ENCODE data around the gene SULT1A2.
"Not testable (repeated sequence)": the region's sequence is repeated elsewhere in the genome, so short reads cannot be mapped to it uniquely, and the experiment has no call there.

The SULT1A2 gene

DNA sequence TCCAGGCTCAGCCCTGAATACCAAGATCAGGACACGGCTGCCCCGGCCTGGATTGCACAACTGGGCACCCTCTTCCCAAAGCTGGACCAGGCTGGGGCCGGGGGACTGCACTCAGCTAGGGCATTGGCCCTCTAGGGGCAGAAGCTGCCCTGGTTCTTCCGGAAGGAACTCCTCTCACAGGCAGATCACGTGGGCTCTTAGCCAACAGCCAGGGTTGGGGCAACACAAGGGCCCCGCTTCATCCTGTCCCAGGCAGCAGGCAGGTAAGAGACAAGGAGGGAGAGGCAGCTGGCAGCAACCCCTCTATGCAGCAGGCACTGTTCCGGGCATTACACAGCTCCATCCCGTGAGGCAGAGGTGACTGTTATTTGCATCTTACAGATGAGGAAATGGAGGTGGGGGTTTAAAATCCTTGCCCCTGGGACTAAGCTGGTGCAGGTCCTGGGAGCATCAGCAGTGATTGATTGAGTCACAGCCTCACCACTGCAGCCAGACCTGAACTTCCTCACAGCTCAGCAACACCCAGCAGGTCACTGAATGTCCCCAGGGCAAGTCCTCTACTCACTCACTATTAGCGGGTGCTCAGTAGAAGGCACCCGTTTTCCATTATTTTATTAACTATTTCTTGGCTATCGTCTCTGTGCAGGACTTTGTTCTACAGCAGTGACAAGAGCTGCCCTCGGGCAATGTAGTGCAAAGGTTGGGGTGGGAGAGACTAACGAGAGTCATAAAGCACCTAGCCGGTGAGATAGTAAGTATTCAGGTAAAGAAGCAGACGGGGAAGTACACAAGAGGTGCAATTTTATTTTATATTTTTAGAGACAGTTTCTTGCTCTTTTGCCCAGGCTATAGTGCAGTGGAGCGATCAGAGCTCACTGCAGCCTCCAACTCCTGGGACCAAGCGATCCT lies 2.8 kb upstream of the SULT1A2 start:
- H3K27me3 ChIP-seq (replicated peaks; ENCODE audit: control insufficient read depth, insufficient read depth, low read length) = peaks cover 18% of the 10 kb centered on the region
- DNase-seq (ENCODE audit: low read depth); H3K4me3 ChIP-seq (ENCODE audit: low read length); H3K4me1 ChIP-seq (ENCODE audit: control insufficient read depth, insufficient read depth, low read length); H3K36me3 ChIP-seq (ENCODE audit: control insufficient read depth, insufficient read depth, low read length, severe bottlenecking); H3K9ac ChIP-seq (ENCODE audit: low read length); H3K9me3 ChIP-seq (ENCODE audit: control insufficient read depth, low read length): not testable (repeated sequence)

DNA sequence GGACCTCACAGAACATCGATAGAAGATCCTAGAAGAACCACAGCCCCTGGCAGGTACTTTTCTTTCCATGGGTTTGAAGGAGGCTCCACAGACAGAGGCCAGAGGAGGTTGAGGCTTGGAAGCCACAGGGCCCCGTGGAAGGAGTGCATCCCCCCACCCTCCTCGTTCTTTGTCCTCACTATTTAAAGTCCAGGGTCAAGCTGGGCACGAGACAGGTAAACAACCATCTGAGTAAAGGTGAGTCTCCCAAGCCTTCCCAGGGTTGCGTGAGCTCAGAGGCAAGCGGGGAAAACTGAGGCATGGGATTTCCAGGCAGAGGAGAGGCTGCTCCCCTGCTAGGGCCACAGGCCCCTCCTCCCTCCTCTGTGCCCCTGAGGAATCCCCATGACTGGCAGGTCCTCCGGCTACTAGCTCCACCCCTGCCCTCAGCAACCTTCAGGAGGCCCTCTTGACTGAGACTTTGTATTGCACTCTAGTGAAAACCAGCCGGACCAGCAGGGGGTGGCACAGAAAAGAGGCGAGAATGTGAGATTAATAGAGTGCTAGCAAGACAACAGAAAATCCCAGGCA lies 927 bp upstream of the SULT1A2 start:
- peaks cover 12% of the 10 kb centered on the region for H3K27me3 ChIP-seq (replicated peaks; ENCODE audit: control insufficient read depth, insufficient read depth, low read length)
- no peak overlapping the region for H3K9ac ChIP-seq (ENCODE audit: low read length)
- no peaks in the 10 kb centered on the region for H3K36me3 ChIP-seq (ENCODE audit: control insufficient read depth, insufficient read depth, low read length, severe bottlenecking)
- H3K9me3 ChIP-seq (ENCODE audit: control insufficient read depth, low read length) = no peaks in the 10 kb centered on the region
- H3K4me1 ChIP-seq (ENCODE audit: control insufficient read depth, insufficient read depth, low read length) = peaks cover 4% of the 10 kb centered on the region
- no peak overlapping the region for H3K4me3 ChIP-seq (ENCODE audit: low read length)
- DNase-seq (ENCODE audit: low read depth) = no peak

DNA sequence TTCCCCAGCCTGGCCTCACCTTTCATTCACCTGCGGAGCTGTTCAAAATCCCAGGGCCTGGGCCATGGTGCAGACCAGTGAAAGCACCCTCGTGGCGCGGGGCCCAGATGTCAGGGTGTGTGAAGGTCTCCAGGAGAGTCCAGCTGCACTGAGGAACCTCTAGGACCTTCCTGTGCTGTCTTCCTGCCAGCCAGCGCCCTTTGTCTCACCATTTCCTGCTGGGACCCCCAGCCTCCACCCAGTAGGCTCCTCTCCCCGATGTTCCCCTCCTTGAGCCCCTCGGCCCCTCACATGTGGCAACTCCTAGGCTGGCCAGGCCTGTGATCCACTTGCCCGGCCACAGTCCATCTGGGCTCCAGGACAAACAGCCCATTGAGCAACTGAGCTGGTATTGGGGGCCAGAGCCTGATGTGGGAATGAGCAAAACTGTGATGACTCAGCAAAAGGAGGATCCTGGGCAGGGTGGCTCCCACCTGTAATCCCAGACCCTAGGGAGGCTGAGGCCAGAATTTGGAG lies 677 bp downstream of the SULT1A2 start:
- DNase-seq (ENCODE audit: low read depth) = no peak
- Histone ChIP-seq H3K4me3 (ENCODE audit: low read length) (no peak overlapping the region), H3K9me3 (ENCODE audit: control insufficient read depth, low read length) (no peaks in the 10 kb centered on the region)

DNA sequence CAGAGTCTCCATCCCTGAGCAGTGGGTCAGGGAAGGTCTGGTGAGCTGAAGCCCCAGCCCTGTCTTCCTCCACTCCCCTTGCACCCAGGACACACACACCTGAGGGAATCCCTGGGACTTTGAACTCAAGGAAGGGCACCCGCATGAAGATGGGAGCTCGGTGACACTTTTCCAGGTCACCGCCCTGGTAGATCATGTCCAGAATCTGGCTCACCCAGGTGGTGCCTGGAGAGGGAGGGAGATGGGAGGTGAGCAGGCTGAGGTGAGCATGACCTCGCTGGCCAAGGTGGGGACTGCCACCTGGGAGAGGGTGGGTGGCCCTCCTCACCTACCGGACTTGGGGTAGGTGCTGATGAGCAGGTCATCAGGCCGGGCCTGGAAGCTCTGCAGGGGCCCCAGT lies 1.4 kb downstream of the SULT1A2 start:
- H3K9me3 ChIP-seq (ENCODE audit: control insufficient read depth, low read length); H3K9ac ChIP-seq (ENCODE audit: low read length); DNase-seq (ENCODE audit: low read depth); H3K4me1 ChIP-seq (ENCODE audit: control insufficient read depth, insufficient read depth, low read length); H3K4me3 ChIP-seq (ENCODE audit: low read length): not testable (repeated sequence)
- Histone ChIP-seq H3K27me3 (replicated peaks; ENCODE audit: control insufficient read depth, insufficient read depth, low read length) (peaks cover 12% of the 10 kb centered on the region), H3K36me3 (ENCODE audit: control insufficient read depth, insufficient read depth, low read length, severe bottlenecking) (peaks cover 12% of the 10 kb centered on the region)

More for the DNA sequence above, 677 bp downstream of the SULT1A2 start:
- Histone ChIP-seq H3K36me3 (ENCODE audit: control insufficient read depth, insufficient read depth, low read length, severe bottlenecking) (peaks cover 5% of the 10 kb centered on the region), H3K27me3 (replicated peaks; ENCODE audit: control insufficient read depth, insufficient read depth, low read length) (peaks cover 12% of the 10 kb centered on the region), H3K9ac (ENCODE audit: low read length) (no peak overlapping the region), H3K4me1 (ENCODE audit: control insufficient read depth, insufficient read depth, low read length) (peaks cover 4% of the 10 kb centered on the region)

DNA sequence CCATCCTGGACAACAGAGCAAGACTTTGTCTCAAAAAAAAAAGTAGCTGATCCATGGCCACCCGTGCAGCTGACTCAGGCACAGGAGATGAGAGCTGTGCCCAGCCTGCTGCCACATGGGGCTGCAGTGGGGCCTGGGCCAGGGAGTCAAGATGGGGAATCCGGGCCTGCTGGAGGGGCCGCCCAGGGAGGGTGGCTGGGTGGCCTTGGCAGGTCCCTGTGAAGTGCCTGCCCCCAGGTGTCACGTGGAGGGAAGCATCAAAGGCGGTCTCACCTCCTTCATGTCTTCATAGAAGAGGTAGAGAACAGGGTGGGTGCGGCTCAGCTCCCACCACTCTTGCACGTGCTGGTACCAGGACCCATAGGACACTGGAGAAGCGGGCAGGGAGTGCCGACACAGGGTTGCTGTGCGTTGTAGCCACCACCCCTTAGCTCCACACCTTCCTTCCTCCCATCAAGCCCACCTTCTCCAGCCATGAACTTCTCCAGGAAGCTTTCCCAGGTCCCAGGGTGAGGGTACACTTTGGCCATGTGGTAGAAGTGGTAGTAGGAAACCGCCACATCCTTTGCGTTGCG lies 3.8 kb downstream of the SULT1A2 start:
- no peak for DNase-seq (ENCODE audit: low read depth)
- H3K9me3 ChIP-seq (ENCODE audit: control insufficient read depth, low read length) = no peaks in the 10 kb centered on the region
- no peak overlapping the region for H3K4me3 ChIP-seq (ENCODE audit: low read length)
- H3K27me3 ChIP-seq (replicated peaks; ENCODE audit: control insufficient read depth, insufficient read depth, low read length) = peaks cover 10% of the 10 kb centered on the region
- H3K36me3 ChIP-seq (ENCODE audit: control insufficient read depth, insufficient read depth, low read length, severe bottlenecking) = peaks cover 24% of the 10 kb centered on the region
- peaks cover 4% of the 10 kb centered on the region for H3K4me1 ChIP-seq (ENCODE audit: control insufficient read depth, insufficient read depth, low read length)
- H3K9ac ChIP-seq (ENCODE audit: low read length) = no peak overlapping the region

DNA sequence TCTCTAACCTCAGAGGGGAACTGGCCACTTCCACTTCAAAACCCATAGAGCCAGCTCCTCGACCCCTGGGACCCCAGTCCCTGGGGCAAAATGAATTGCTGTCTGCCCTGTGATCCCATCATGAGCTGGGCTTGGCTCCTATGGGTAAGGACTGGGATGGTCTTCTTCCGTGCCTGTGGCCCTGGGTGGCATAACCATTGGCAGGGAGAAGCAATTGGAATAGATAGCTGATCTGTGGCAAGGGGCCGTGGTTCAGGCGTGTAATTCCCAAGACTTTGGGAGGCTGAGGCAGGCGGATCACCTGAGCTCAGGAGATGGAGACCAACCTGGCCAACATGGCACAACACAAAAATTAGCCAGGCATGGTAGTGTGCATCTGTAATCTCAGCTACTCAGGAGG lies 4.3 kb downstream of the SULT1A2 start:
- Histone ChIP-seq H3K4me3 (ENCODE audit: low read length) (no peak overlapping the region), H3K27me3 (replicated peaks; ENCODE audit: control insufficient read depth, insufficient read depth, low read length) (peaks cover 4% of the 10 kb centered on the region), H3K9me3 (ENCODE audit: control insufficient read depth, low read length) (no peaks in the 10 kb centered on the region), H3K4me1 (ENCODE audit: control insufficient read depth, insufficient read depth, low read length) (peaks cover 4% of the 10 kb centered on the region), H3K9ac (ENCODE audit: low read length) (no peak overlapping the region), H3K36me3 (ENCODE audit: control insufficient read depth, insufficient read depth, low read length, severe bottlenecking) (peaks cover 24% of the 10 kb centered on the region)
- no peak for DNase-seq (ENCODE audit: low read depth)

DNA sequence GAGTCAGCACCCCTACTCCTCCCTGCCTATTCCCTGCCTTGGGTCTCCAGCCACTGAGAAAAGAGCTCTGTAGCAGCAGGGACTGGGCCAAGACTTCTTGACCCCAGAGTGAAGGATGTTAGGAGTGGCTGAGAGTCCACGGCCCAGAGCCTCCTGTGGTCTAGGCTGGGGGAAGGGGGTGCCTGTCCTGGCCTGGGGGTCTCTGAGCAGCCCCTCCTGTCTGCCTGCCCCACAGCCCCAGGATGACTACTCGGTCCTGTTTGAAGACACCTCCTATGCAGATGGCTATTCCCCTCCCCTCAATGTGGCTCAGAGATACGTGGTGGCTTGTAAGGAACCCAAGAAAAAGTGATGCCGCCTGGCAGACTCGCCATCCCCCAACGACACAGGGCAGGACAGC lies 5.5 kb downstream of the SULT1A2 start:
- no peak for DNase-seq (ENCODE audit: low read depth)
- peaks cover 27% of the 10 kb centered on the region for H3K36me3 ChIP-seq (ENCODE audit: control insufficient read depth, insufficient read depth, low read length, severe bottlenecking)

DNA sequence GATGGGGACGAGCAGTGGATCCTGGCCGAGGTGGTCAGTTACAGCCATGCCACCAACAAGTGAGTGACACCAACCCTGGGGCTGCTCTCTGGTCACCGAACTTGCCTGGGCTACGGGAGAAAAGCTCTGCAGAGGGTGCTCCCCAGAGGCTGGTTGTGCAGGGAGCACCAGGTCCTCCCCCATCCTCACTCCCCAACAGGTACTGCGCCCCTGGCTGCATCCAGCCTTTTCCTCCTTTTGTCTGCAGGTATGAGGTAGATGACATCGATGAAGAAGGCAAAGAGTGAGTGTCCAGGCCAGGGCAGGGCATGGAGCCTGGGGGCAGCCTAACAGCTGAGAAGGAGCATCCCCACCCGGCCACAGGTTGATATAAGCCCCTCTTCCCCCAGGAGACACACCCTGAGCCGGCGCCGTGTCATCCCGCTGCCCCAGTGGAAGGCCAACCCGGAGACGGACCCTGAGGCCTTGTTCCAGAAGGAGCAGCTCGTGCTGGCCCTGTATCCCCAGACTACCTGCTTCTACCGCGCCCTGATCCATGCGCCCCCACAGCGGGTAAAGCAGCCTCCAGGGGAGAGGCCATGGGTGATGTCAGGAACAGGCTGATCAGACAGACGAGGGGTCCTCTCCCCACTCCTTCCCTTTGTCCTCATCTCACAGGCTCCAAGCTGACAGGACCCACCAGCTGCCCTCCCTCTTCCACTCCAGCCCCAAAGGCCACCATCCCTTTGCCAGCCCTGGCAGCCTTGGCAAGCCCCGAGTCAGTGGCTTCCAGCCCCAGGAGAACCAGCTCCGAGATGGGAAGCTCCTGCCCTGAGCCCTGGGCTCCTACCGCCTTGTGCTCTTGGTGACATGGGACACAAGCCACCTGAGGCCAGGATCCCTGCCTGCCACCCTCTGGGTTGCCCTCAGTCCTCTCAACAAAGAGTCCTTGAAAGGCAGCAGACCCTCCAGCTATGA lies 6.2 kb downstream of the SULT1A2 start:
- no peaks in the 10 kb centered on the region for H3K4me1 ChIP-seq (ENCODE audit: control insufficient read depth, insufficient read depth, low read length)

More for the DNA sequence above, 5.5 kb downstream of the SULT1A2 start:
- Histone ChIP-seq H3K4me1 (ENCODE audit: control insufficient read depth, insufficient read depth, low read length) (no peaks in the 10 kb centered on the region), H3K4me3 (ENCODE audit: low read length) (no peak overlapping the region), H3K9ac (ENCODE audit: low read length) (no peak overlapping the region), H3K9me3 (ENCODE audit: control insufficient read depth, low read length) (no peaks in the 10 kb centered on the region), H3K27me3 (replicated peaks; ENCODE audit: control insufficient read depth, insufficient read depth, low read length) (peaks cover 4% of the 10 kb centered on the region)

DNA sequence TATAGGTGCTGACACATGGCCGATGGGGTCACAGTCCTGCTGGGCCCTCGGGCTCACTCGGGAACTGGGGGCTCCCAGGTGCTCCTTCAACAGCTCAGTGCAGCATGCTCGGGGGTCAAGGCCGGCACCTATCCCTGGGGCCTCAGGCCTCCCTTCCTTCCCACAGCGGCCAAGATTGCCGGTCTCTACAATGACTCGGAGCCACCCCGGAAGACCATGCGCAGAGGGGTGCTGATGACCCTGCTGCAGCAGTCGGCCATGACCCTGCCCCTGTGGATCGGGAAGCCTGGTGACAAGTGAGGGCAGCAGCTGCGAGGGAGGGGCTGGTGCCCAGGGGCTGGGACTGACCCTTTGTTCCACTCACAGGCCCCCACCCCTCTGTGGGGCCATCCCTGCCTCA lies 6.9 kb downstream of the SULT1A2 start:
- peaks cover 36% of the 10 kb centered on the region for H3K36me3 ChIP-seq (ENCODE audit: control insufficient read depth, insufficient read depth, low read length, severe bottlenecking)

More for the DNA sequence above, 6.2 kb downstream of the SULT1A2 start:
- Histone ChIP-seq H3K36me3 (ENCODE audit: control insufficient read depth, insufficient read depth, low read length, severe bottlenecking) (peaks cover 30% of the 10 kb centered on the region), H3K9me3 (ENCODE audit: control insufficient read depth, low read length) (no peaks in the 10 kb centered on the region), H3K27me3 (replicated peaks; ENCODE audit: control insufficient read depth, insufficient read depth, low read length) (peaks cover 4% of the 10 kb centered on the region), H3K9ac (ENCODE audit: low read length) (no peak overlapping the region), H3K4me3 (ENCODE audit: low read length) (no peak overlapping the region)
- DNase-seq (ENCODE audit: low read depth) = no peak

DNA sequence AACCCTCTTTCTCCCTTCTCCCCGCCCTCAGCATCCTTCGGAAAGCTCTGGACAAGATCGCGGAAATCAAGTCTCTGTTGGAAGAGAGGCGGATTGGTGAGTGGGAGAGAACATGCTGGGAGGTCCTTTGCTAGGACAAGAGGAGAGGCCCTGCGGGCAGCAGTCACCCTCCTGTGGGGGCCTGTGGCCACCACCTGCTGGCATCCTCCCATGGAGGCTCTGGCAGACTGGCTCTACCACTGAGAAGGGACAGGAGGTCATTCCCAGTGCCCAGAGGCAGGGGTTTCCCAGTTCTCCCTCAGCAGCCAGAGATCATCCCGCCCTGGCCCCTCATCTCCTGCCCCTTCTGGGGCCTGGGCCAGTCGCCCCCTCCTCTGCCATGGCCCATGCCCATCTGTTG lies 7.8 kb downstream of the SULT1A2 start:
- H3K4me3 ChIP-seq (ENCODE audit: low read length) = no peak overlapping the region
- DNase-seq (ENCODE audit: low read depth) = no peak

More for the DNA sequence above, 6.9 kb downstream of the SULT1A2 start:
- Histone ChIP-seq H3K9ac (ENCODE audit: low read length) (no peak overlapping the region), H3K4me1 (ENCODE audit: control insufficient read depth, insufficient read depth, low read length) (no peaks in the 10 kb centered on the region), H3K9me3 (ENCODE audit: control insufficient read depth, low read length) (no peaks in the 10 kb centered on the region), H3K4me3 (ENCODE audit: low read length) (no peak overlapping the region), H3K27me3 (replicated peaks; ENCODE audit: control insufficient read depth, insufficient read depth, low read length) (no peaks in the 10 kb centered on the region)
- DNase-seq (ENCODE audit: low read depth) = no peak

More for the DNA sequence above, 7.8 kb downstream of the SULT1A2 start:
- Histone ChIP-seq H3K9ac (ENCODE audit: low read length) (no peak overlapping the region), H3K9me3 (ENCODE audit: control insufficient read depth, low read length) (no peaks in the 10 kb centered on the region), H3K4me1 (ENCODE audit: control insufficient read depth, insufficient read depth, low read length) (no peaks in the 10 kb centered on the region), H3K27me3 (replicated peaks; ENCODE audit: control insufficient read depth, insufficient read depth, low read length) (no peaks in the 10 kb centered on the region), H3K36me3 (ENCODE audit: control insufficient read depth, insufficient read depth, low read length, severe bottlenecking) (peaks cover 39% of the 10 kb centered on the region)

All from adipocyte (in vitro differentiated cells).